Trophoblast cell (in vitro differentiated cells and primary cell): ENCODE data around the gene PRKD2.

Source experiments
- DNase-seq, 2 donors: peaks; one replicate each; pipeline ENCODE4 v3.0.0-alpha.2; 2016
- H2AFZ ChIP-seq: 2 replicates; pipeline ENCODE4 v1.6.1; 2013; ENCODE audit warnings: low read length, moderate library complexity, mild to moderate bottlenecking; ENCODE audit not compliant: insufficient read depth, poor library complexity
- H2AK5ac ChIP-seq: 2 replicates; pipeline ENCODE4 v1.6.1; 2013; ENCODE audit warnings: mild to moderate bottlenecking, low read length
- H2BK120ac ChIP-seq: 2 replicates; pipeline ENCODE4 v1.6.1; 2013; ENCODE audit warnings: low read length, mild to moderate bottlenecking, moderate library complexity; ENCODE audit not compliant: insufficient read depth, poor library complexity
- H2BK12ac ChIP-seq: 2 replicates; pipeline ENCODE4 v1.6.1; 2013; ENCODE audit warnings: mild to moderate bottlenecking, low read length, moderate library complexity
- H2BK5ac ChIP-seq: 2 replicates; pipeline ENCODE4 v1.6.1; 2013; ENCODE audit warnings: low read length, low read depth, moderate library complexity, mild to moderate bottlenecking; ENCODE audit not compliant: poor library complexity
- H3K14ac ChIP-seq: 2 replicates; pipeline ENCODE4 v1.6.1; 2013; ENCODE audit warnings: mild to moderate bottlenecking, low read length
- H3K18ac ChIP-seq: 2 replicates; pipeline ENCODE4 v1.6.1; 2013; ENCODE audit warnings: mild to moderate bottlenecking, low read length
- H3K23ac ChIP-seq: 2 replicates; pipeline ENCODE4 v1.6.1; 2013; ENCODE audit warnings: low read length
- H3K27ac ChIP-seq: 2 replicates; pipeline ENCODE4 v1.5.1; 2013; ENCODE audit warnings: low read depth, mild to moderate bottlenecking, inconsistent platforms, low read length, moderate library complexity
- H3K27me3 ChIP-seq: 2 replicates; pipeline ENCODE4 v1.6.1; 2013; ENCODE audit warnings: inconsistent platforms, mild to moderate bottlenecking, low read length, moderate library complexity; ENCODE audit not compliant: insufficient read depth
- H3K36me3 ChIP-seq, 2 experiments: 1 replicate in 1 of 2; 2 replicates in 1 of 2; pipeline ENCODE4 v1.6.1; 2013; ENCODE audit warnings: low read length in 2 of 2, mild to moderate bottlenecking in 2 of 2, moderate library complexity in 1 of 2; ENCODE audit not compliant: insufficient read depth in 2 of 2, control insufficient read depth in 1 of 2
- H3K4ac ChIP-seq: 2 replicates; pipeline ENCODE4 v1.6.1; 2013; ENCODE audit warnings: low read depth, mild to moderate bottlenecking, low read length, moderate library complexity
- H3K4me1 ChIP-seq, 2 experiments: 1 replicate in 1 of 2; 2 replicates in 1 of 2; pipeline ENCODE4 v1.6.1; 2013; ENCODE audit warnings: low read length in 2 of 2, mild to moderate bottlenecking in 2 of 2, moderate library complexity in 1 of 2; ENCODE audit not compliant: insufficient read depth in 2 of 2, control insufficient read depth in 1 of 2
- H3K4me2 ChIP-seq: 2 replicates; pipeline ENCODE4 v1.6.1; 2013; ENCODE audit warnings: inconsistent platforms, mild to moderate bottlenecking, low read length, moderate library complexity
- H3K4me3 ChIP-seq: 2 replicates; pipeline ENCODE4 v1.5.1; 2013; ENCODE audit warnings: mild to moderate bottlenecking, low read depth, low read length, inconsistent platforms
- H3K79me1 ChIP-seq: one replicate; pipeline ENCODE4 v1.6.1; 2013; ENCODE audit warnings: low read length
- H3K79me2 ChIP-seq: 2 replicates; pipeline ENCODE4 v1.6.1; 2013; ENCODE audit warnings: low read length, mild to moderate bottlenecking; ENCODE audit not compliant: control insufficient read depth, insufficient read depth, poor library complexity
- H3K9ac ChIP-seq: 2 replicates; pipeline ENCODE4 v1.6.1; 2013; ENCODE audit warnings: mild to moderate bottlenecking, low read length
- H3K9me3 ChIP-seq: 2 replicates; pipeline ENCODE4 v1.6.1; 2013; ENCODE audit warnings: low read depth, mild to moderate bottlenecking, control low read depth, inconsistent platforms, low read length; ENCODE audit not compliant: insufficient read depth
- H4K12ac ChIP-seq: 2 replicates; pipeline ENCODE4 v1.6.1; 2013; ENCODE audit warnings: low read depth, mild to moderate bottlenecking, low read length, moderate library complexity
- H4K8ac ChIP-seq: 2 replicates; pipeline ENCODE4 v1.6.1; 2013; ENCODE audit warnings: low read depth, mild to moderate bottlenecking, low read length, moderate library complexity
- H4K91ac ChIP-seq: one replicate; pipeline ENCODE4 v1.6.1; 2013; ENCODE audit warnings: low read depth, mild to moderate bottlenecking, low read length, moderate library complexity
- WGBS: extraction: QIAGEN DNeasy Blood & Tissue Kit; methylation state at CpG from one replicate; pipeline ENCODE4 v1.1.7; 2013; ENCODE audit warnings: missing lambda C conversion rate; ENCODE audit not compliant: insufficient read length, insufficient coverage; ENCODE audit errors: extremely low coverage; 5-methylcytosine and 5-hydroxymethylcytosine counted together

Gene PRKD2

DNA sequence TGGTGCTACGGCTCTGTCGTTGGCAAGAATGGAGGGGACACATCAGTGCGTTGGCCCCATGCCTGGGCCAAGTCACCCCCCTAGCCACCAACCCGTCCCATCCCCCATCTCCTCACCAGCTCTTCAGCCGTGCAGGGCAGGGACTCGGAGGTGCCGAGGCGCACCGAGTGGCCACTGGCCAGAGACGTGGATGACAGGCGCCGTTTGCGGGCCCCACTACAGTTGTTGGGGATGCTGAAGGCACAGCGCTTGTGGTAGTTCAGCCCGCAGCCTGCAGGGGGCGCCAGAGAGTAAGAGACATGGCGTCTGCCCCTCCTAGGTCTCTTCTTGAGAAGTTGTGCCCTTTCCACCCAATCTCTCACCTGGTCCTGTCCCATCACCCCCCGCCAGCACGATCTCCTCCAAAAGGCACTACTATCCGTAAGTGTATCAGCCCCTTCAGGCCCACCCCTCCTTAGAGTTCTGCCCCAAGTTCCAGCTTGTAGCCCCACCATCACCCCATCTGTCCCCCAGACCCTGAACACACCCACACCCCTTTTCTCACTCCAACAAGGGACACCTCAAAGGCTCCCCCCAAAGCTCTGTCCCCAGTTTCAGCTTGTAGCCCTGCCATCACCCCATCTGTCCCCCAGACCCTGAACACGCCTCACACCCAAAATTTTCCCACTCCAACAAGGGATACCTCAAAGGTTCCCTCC is 12.4 kb downstream of the PRKD2 start:
- H2AK5ac ChIP-seq = no peak overlapping the region
- WGBS = no CpG with 5 or more reads among the region's 21 CpGs
- no peak overlapping the region for H3K18ac ChIP-seq

GRCh38 chr19:46700704-46701103 is 16.2 kb downstream of the PRKD2 start:
- H3K9ac ChIP-seq = no peak overlapping the region
- no peaks in the 10 kb centered on the region for H3K9me3 ChIP-seq
- H3K4me3 ChIP-seq = no peak overlapping the region
- no peak overlapping the region for H2AK5ac ChIP-seq
- no peak overlapping the region for H2BK120ac ChIP-seq
- no peak overlapping the region for H4K8ac ChIP-seq
- H3K23ac ChIP-seq = no peak overlapping the region
- H2AFZ ChIP-seq = no peak overlapping the region
- H3K4me1 ChIP-seq = peaks cover 0 to 2% of the 10 kb centered on the region in 2 experiments
- no peak overlapping the region for H3K4me2 ChIP-seq
- H3K18ac ChIP-seq = no peak overlapping the region
- DNase-seq = no peak
- H3K79me2 ChIP-seq = no peaks in the 10 kb centered on the region
- no peak overlapping the region for H3K14ac ChIP-seq
- H3K36me3 ChIP-seq = peaks cover 67 to 77% of the 10 kb centered on the region in 2 experiments
- H2BK5ac ChIP-seq = no peak overlapping the region
- H3K27ac ChIP-seq = no peak overlapping the region
- no peak overlapping the region for H4K12ac ChIP-seq
- H3K79me1 ChIP-seq = no peaks in the 10 kb centered on the region
- no peak overlapping the region for H3K4ac ChIP-seq
- WGBS = no CpG with 5 or more reads among the region's 13 CpGs
- H4K91ac ChIP-seq = no peak overlapping the region
- no peak overlapping the region for H2BK12ac ChIP-seq
- no peaks in the 10 kb centered on the region for H3K27me3 ChIP-seq

More for the DNA sequence above, 12.4 kb downstream of the PRKD2 start:
- no peak overlapping the region for H3K4me2 ChIP-seq
- no peak overlapping the region for H2BK120ac ChIP-seq
- H2BK5ac ChIP-seq = no peak overlapping the region
- no peak overlapping the region for H3K27ac ChIP-seq
- H2AFZ ChIP-seq = no peak overlapping the region
- H2BK12ac ChIP-seq = no peak overlapping the region
- DNase-seq = peak; percentile 59 to 84
- no peaks in the 10 kb centered on the region for H3K9me3 ChIP-seq
- no peak overlapping the region for H3K4me3 ChIP-seq
- no peak overlapping the region for H3K4ac ChIP-seq
- H4K91ac ChIP-seq = no peak overlapping the region
- H3K23ac ChIP-seq = no peak overlapping the region
- H3K14ac ChIP-seq = no peak overlapping the region
- no peak overlapping the region for H3K9ac ChIP-seq
- H3K79me2 ChIP-seq = no peaks in the 10 kb centered on the region
- no peak overlapping the region for H4K8ac ChIP-seq
- H3K27me3 ChIP-seq = no peaks in the 10 kb centered on the region
- no peak overlapping the region for H4K12ac ChIP-seq
- H3K4me1 ChIP-seq = no peaks in the 10 kb centered on the region
- H3K36me3 ChIP-seq = peaks cover 63 to 77% of the 10 kb centered on the region in 2 experiments
- no peaks in the 10 kb centered on the region for H3K79me1 ChIP-seq

GRCh38 chr19:46698395-46699321 is 18.3 kb downstream of the PRKD2 start:
- Histone ChIP-seq H3K14ac (no peak overlapping the region), H3K4ac (no peak overlapping the region), H3K9ac (no peak overlapping the region), H4K8ac (no peak overlapping the region), H3K23ac (no peak overlapping the region), H2BK5ac (no peak overlapping the region), H2AFZ (no peak overlapping the region), H3K18ac (no peak overlapping the region), H2BK120ac (no peak overlapping the region), H4K12ac (no peak overlapping the region), H3K9me3 (no peaks in the 10 kb centered on the region), H3K36me3 (peaks cover 77 to 81% of the 10 kb centered on the region in 2 experiments), H2AK5ac (no peak overlapping the region), H3K27ac (no peak overlapping the region), H2BK12ac (no peak overlapping the region), H4K91ac (no peak overlapping the region), H3K79me2 (no peaks in the 10 kb centered on the region), H3K79me1 (no peaks in the 10 kb centered on the region), H3K4me3 (no peak overlapping the region), H3K4me2 (no peak overlapping the region), H3K27me3 (no peaks in the 10 kb centered on the region), H3K4me1 (peaks cover 0 to 2% of the 10 kb centered on the region in 2 experiments)
- DNase-seq = no peak
- WGBS = no CpG with 5 or more reads among the region's 11 CpGs

DNA sequence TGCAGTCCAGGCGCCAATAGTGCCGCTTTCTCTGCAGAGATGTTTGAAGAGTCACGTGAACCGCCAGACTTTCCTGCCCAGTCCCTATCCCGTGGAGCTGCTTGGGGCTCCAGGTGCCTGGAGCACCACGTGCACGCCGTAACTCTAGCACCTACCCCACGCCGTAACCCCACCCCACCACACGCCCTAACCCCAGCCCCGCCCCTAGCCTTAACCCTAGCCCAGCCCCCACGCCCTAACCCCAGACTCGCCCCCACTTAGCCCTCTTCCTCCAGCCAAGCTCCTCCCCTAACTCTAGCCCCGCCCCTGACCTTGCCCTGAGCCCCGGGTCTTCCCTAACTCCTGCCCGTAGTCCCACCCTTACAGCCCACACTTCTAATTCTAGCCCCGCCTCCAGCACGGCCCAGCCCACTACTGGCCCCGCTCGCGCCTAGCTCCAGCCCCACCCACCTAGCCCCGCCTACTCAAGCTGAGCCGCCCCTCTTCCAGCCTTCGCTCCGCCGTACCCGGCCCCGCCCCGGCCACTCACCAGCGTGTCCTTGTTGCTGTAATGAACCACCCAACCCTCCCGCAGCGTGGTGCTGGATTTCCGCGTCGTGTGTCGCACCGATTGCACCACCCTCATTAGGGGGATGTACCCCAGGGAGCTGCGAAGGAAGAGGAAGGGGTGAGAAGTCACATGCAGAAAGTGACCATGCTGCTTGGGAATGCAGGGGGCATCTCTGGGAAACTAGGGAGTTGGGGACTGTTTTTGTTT is 19.5 kb downstream of the PRKD2 start:
- Histone ChIP-seq H3K36me3 (peaks cover 79 to 85% of the 10 kb centered on the region in 2 experiments), H2AFZ (no peak overlapping the region), H2AK5ac (no peak overlapping the region), H2BK5ac (no peak overlapping the region), H4K8ac (no peak overlapping the region), H3K4me2 (peak overlapping the region; percentile 52), H3K9me3 (no peaks in the 10 kb centered on the region), H4K12ac (no peak overlapping the region), H3K4ac (no peak overlapping the region), H3K27ac (no peak overlapping the region), H2BK12ac (no peak overlapping the region), H3K18ac (no peak overlapping the region), H4K91ac (no peak overlapping the region), H3K79me2 (no peaks in the 10 kb centered on the region), H3K9ac (no peak overlapping the region), H2BK120ac (no peak overlapping the region), H3K4me3 (no peak overlapping the region), H3K4me1 (peaks cover 0 to 2% of the 10 kb centered on the region in 2 experiments), H3K14ac (no peak overlapping the region), H3K23ac (no peak overlapping the region), H3K79me1 (no peaks in the 10 kb centered on the region), H3K27me3 (no peaks in the 10 kb centered on the region)
- WGBS = no CpG with 5 or more reads among the region's 39 CpGs
- DNase-seq = peak; percentile 77 to 85
